GM19238 (cell line): Measurements from ENCODE around the gene LDB2.

ENCODE experiments used
- DNase-seq: peaks from one replicate; pipeline ENCODE4 v3.0.0; 2011; ENCODE audit warnings: low spot score; ENCODE audit not compliant: insufficient read length

LDB2 gene

GRCh38 chr4:16843831-16844508 is 54.5 kb downstream of the LDB2 start:
- no peak for DNase-seq

GRCh38 chr4:16838226-16838875 is 60.1 kb downstream of the LDB2 start:
- DNase-seq, result no peak

- no peak for DNase-seq
Measured at GRCh38 chr4:16837475-16837874, 61.0 kb downstream of the LDB2 start.

- DNase-seq, result no peak
Measured at GRCh38 chr4:16836324-16836723, 62.1 kb downstream of the LDB2 start.

GRCh38 chr4:16835597-16836247 is 62.7 kb downstream of the LDB2 start:
- DNase-seq, result no peak

- DNase-seq, result no peak
Measured at GRCh38 chr4:16834814-16835213, 63.6 kb downstream of the LDB2 start.

GRCh38 chr4:16833722-16834121 is 64.7 kb downstream of the LDB2 start:
- DNase-seq, result no peak

GRCh38 chr4:16830081-16830480 is 68.4 kb downstream of the LDB2 start:
- DNase-seq, result no peak

GRCh38 chr4:16827794-16828724 is 70.4 kb downstream of the LDB2 start:
- DNase-seq, result no peak

GRCh38 chr4:16827045-16827444 is 71.4 kb downstream of the LDB2 start:
- no peak for DNase-seq

GRCh38 chr4:16826406-16826910 is 72.0 kb downstream of the LDB2 start:
- no peak for DNase-seq

GRCh38 chr4:16824278-16824806 is 74.1 kb downstream of the LDB2 start:
- no peak for DNase-seq

- DNase-seq, result no peak
Measured at GRCh38 chr4:16820329-16820728, 78.1 kb downstream of the LDB2 start.

GRCh38 chr4:16819652-16820051 is 78.8 kb downstream of the LDB2 start:
- no peak for DNase-seq

- no peak for DNase-seq
Measured at GRCh38 chr4:16818005-16818404, 80.4 kb downstream of the LDB2 start.

- no peak for DNase-seq
Measured at GRCh38 chr4:16817286-16817685, 81.2 kb downstream of the LDB2 start.

GRCh38 chr4:16814361-16814760 is 84.1 kb downstream of the LDB2 start:
- DNase-seq, result no peak

GRCh38 chr4:16812041-16812440 is 86.4 kb downstream of the LDB2 start:
- no peak for DNase-seq

GRCh38 chr4:16809943-16810342 is 88.5 kb downstream of the LDB2 start:
- no peak for DNase-seq

GRCh38 chr4:16809064-16809463 is 89.4 kb downstream of the LDB2 start:
- no peak for DNase-seq

GRCh38 chr4:16807355-16807754 is 91.1 kb downstream of the LDB2 start:
- no peak for DNase-seq
